ENCODE results near the gene KBTBD8. TPM values are rescaled to one million over a fixed set of nuclear protein-coding genes. Genes with fewer than 3 reads are reported as not detected.

KBTBD8 gene
- total RNA-seq, 1 donor from 2014 or later, result 2.9 TPM

- intact Hi-C loops (cut with DNase I), result no loop called here
- ATAC-seq (no peak), DNase-seq (ENCODE audit: low spot score) (no peak)
Measured at GRCh38 chr3:67028001-67028784, 30.1 kb downstream of the KBTBD8 start.

GRCh38 chr3:67030785-67031740 is 33.0 kb downstream of the KBTBD8 start:
- no peak for ATAC-seq
- no peak for DNase-seq (ENCODE audit: low spot score)
- intact Hi-C loops (cut with DNase I), result no loop called here

GRCh38 chr3:67031986-67032385 is 33.9 kb downstream of the KBTBD8 start:
- DNase-seq (ENCODE audit: low spot score) (no peak), ATAC-seq (no peak)
- intact Hi-C loops (cut with DNase I), result no loop called here

- ATAC-seq (no peak), DNase-seq (ENCODE audit: low spot score) (no peak)
- intact Hi-C loops (cut with DNase I), result no loop called here
Measured at GRCh38 chr3:67033079-67033478, 35.0 kb downstream of the KBTBD8 start.

DNA sequence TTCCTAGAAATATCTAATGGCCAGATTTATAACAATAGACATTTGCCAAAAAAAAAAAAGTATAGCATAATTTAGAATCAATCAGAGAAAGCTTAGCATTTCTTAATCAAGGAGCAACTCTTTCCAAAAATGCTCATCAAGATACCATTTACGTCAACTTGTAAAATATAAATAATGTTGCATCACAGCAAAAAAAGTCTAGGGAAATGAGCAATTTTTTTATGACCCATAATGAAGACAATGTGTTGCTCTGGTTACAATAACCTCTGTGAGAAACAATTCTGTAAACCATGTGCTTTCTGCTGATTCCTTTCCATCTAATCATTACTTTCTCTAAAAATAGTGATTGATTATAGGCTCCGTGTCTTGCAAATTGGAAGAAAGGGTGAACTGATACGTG is 36.3 kb downstream of the KBTBD8 start:
- intact Hi-C loops (cut with DNase I), result no loop called here
- no peak for ATAC-seq
- no peak for DNase-seq (ENCODE audit: low spot score)

DNA sequence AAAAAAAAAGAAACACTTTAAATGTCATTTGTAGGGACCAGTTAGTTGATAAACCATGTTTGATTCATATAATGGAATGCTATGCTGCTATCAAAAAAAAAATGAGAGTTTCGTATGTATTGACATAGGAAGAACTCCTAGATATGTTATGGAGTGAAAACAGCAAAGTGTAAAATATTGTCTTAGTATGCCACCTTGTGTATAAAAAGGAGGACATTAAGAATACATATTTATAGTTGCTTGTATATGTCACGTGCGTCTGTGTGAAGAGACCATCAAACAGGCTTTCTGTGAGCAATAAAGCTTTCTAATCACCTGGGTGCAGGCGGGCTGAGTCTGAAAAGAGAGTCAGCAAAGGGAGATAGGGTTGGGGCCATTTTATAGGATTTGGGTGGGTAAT is 39.5 kb downstream of the KBTBD8 start:
- intact Hi-C loops (cut with DNase I), result no loop called here

GRCh38 chr3:67044295-67044694 is 46.2 kb downstream of the KBTBD8 start:
- intact Hi-C loops (cut with DNase I), result no loop called here
- DNase-seq (ENCODE audit: low spot score), result no peak
- no peak for ATAC-seq

More for the DNA sequence above, 39.5 kb downstream of the KBTBD8 start:
- DNase-seq (ENCODE audit: low spot score) (no peak), ATAC-seq (no peak)

DNA sequence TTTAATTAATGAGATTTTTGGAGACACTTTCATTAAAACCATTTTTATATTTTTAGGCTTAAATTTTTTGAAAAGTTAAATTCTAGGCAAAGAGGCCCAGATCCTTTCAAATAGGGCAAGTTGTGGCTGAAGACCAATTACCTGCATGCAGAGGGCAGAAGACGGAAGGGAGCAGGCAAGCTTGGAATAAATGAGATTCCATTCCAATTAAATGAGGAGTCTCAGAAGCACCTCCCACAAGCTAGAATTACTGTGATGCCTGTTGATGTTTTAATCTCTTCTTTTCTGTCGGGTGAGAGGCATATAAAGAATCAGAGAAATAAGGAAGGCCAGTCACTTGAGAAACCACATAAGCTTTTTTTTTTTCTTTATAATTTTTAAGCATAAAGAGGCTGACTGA is 46.8 kb downstream of the KBTBD8 start:
- intact Hi-C loops (cut with DNase I), result no loop called here
- DNase-seq (ENCODE audit: low spot score) (no peak), ATAC-seq (no peak)

DNA sequence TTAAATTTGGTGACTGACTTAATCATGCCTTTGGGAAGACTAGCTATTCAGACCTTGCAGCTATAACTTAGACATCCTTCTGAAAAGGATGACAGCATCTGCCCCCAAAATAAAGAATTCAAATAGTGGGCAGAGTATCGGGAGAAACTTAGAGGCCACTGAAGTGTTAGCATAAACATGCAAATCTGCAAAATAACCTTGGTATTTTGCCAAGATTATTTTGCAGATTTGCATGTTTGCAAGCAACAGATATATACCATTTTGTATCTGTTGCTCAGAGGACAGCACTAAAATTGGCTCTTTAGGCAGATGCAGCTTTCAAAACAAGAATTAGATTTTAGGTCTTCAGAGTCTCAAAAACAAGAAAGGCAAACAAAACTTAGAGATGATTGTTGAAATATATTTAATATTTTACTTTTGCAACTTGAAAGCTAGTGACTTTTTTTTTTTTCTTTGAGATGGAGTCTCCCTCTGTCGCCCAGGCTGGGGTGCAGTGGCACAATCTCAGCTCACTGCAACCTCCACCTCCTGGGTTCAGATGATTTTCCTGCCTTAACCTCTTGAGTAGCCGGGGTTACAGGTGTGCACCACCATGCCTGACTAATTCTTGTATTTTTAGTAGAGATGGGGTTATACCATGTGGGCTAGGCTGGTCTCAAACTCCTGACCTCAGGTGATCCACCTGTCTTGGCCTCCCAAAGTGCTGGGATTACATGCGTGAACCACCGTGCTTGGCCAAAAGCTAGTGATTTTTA is 47.8 kb downstream of the KBTBD8 start:
- DNase-seq (ENCODE audit: low spot score) (no peak), ATAC-seq (no peak)
- intact Hi-C loops (cut with DNase I), result no loop called here

DNA sequence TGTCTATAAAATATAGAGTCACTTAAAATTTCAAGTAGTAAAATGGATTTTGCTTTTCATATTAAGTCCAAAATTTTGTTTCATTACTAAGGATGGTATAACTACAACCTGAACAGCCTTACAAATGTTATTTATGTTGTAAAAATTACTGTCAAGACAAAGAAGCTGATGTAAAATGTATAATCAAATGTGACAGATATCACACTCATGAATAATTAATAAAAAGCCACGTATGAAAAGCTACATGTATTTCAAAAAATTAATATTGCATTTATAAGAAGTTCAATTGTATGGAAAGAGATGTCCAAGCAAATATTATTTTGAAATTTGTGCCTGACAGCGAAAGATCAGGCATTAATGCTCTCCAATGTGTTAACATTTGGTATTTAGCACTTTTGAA is 48.9 kb downstream of the KBTBD8 start:
- no peak for DNase-seq (ENCODE audit: low spot score)
- no peak for ATAC-seq
- intact Hi-C loops (cut with DNase I), result no loop called here

GRCh38 chr3:67048067-67048714 is 50.1 kb downstream of the KBTBD8 start:
- DNase-seq (ENCODE audit: low spot score) (no peak), ATAC-seq (no peak)
- intact Hi-C loops (cut with DNase I), result no loop called here

- DNase-seq (ENCODE audit: low spot score) (no peak), ATAC-seq (no peak)
- intact Hi-C loops (cut with DNase I), result no loop called here
Measured at GRCh38 chr3:67048715-67049074, 50.6 kb downstream of the KBTBD8 start.

GRCh38 chr3:67059443-67059842 is 61.3 kb downstream of the KBTBD8 start:
- ATAC-seq (no peak), DNase-seq (ENCODE audit: low spot score) (no peak)
- intact Hi-C loops (cut with DNase I), result no loop called here

Measured in sciatic nerve (tissue), 2 donors.